SK-N-SH (cell line): ENCODE results near the gene SCN3B. TPM values are rescaled to one million over a fixed set of nuclear protein-coding genes. Genes with fewer than 3 reads are reported as not detected.

ENCODE experiments used
- CTCF ChIA-PET: fragments of 300-600, 350-600 bp; formaldehyde crosslinking; extraction: SDS; loops from one replicate; lab custom pipeline; 2021; lab: Yijun Ruan, JAX
- POLR2A ChIA-PET: fragments of 350-600 bp; sonication (Branson Sonifier 250); formaldehyde crosslinking; extraction: SDS; loops from one replicate; lab custom pipeline; 2020; ENCODE audit warnings: antibody characterized with exemption, inconsistent platforms; lab: Yijun Ruan, JAX
- DNase-seq: peaks from one replicate; pipeline ENCODE4 v3.0.0; 2012
- H2AFZ ChIP-seq: fragments of 200-600 bp; sonication (generic); 2 replicates; pipeline ENCODE4 v1.8.1; 2016; ENCODE audit warnings: antibody characterized with exemption, mild to moderate bottlenecking, low read depth
- H3F3A ChIP-seq: fragments of 200-600 bp; sonication (generic); replicated peaks from 2 replicates; pipeline ENCODE3; 2016; ENCODE audit warnings: antibody characterized with exemption, mild to moderate bottlenecking; ENCODE audit not compliant: insufficient read depth
- H3K27ac ChIP-seq, 2 experiments: fragments of 200-500 bp in 1 of 2; fragments of 200-600 bp in 1 of 2; sonication (Bioruptor generic) in 1 of 2; sonication (generic), shearing (Covaris generic) in 1 of 2; 2 replicates each; pipeline versions ENCODE4 v1.5.1 to v1.6.1; 2014 to 2016; ENCODE audit warnings: low read depth in 2 of 2, inconsistent platforms in 1 of 2, low read length in 1 of 2, mild to moderate bottlenecking in 1 of 2, mixed read lengths in 1 of 2
- H3K27me3 ChIP-seq: fragments of 200-600 bp; sonication (generic), shearing (Covaris generic); 2 replicates; pipeline ENCODE4 v1.6.1; 2016; ENCODE audit warnings: mixed run types; ENCODE audit not compliant: insufficient read depth
- H3K36me3 ChIP-seq, 2 experiments: fragments of 200-500 bp in 1 of 2; fragments of 200-600 bp in 1 of 2; sonication (Bioruptor generic) in 1 of 2; sonication (generic) in 1 of 2; replicated peaks in 1 of 2; 2 replicates each; pipeline versions ENCODE3 to v1.5.1; 2014 to 2016; ENCODE audit warnings: low read length in 1 of 2, mild to moderate bottlenecking in 1 of 2; ENCODE audit not compliant: insufficient read depth in 2 of 2, control insufficient read depth in 1 of 2
- H3K4me1 ChIP-seq, 2 experiments: fragments of 200-500 bp in 1 of 2; fragments of 200-600 bp in 1 of 2; sonication (Bioruptor generic) in 1 of 2; sonication (generic), shearing (Covaris generic) in 1 of 2; 2 replicates each; pipeline versions ENCODE4 v1.5.1 to v1.6.1; 2014 to 2016; ENCODE audit warnings: low read depth in 1 of 2, low read length in 1 of 2, mixed run types in 1 of 2; ENCODE audit not compliant: insufficient read depth in 2 of 2, control insufficient read depth in 1 of 2
- H3K4me2 ChIP-seq: fragments of 200-600 bp; sonication (generic), shearing (Covaris generic); 2 replicates; pipeline ENCODE4 v1.6.1; 2017; ENCODE audit warnings: mixed run types
- H3K4me3 ChIP-seq, 2 experiments: fragments of 200-500 bp in 1 of 2; fragments of 200-600 bp in 1 of 2; sonication (Bioruptor generic) in 1 of 2; sonication (generic), shearing (Covaris generic) in 1 of 2; 2 replicates each; pipeline versions ENCODE4 v1.5.1 to v1.8.1; 2014 to 2016; ENCODE audit warnings: low read depth in 2 of 2, inconsistent platforms in 1 of 2, low read length in 1 of 2, mild to moderate bottlenecking in 1 of 2, mixed read lengths in 1 of 2, moderate library complexity in 1 of 2
- H3K79me2 ChIP-seq: fragments of 200-600 bp; sonication (generic); 2 replicates; pipeline ENCODE4 v1.8.1; 2017; ENCODE audit warnings: mild to moderate bottlenecking; ENCODE audit not compliant: insufficient read depth
- H3K9ac ChIP-seq: fragments of 200-600 bp; sonication (generic); 2 replicates; pipeline ENCODE4 v1.6.1; 2017; ENCODE audit warnings: mixed run types
- H3K9me2 ChIP-seq: fragments of 200-600 bp; sonication (generic); 2 replicates; pipeline ENCODE4 v1.6.1; 2017; ENCODE audit warnings: mixed run types
- H3K9me3 ChIP-seq: fragments of 200-600 bp; sonication (generic); 2 replicates; pipeline ENCODE4 v1.6.1; 2017; ENCODE audit warnings: mixed run types, mild to moderate bottlenecking, moderate library complexity
- H4K20me1 ChIP-seq: fragments of 200-600 bp; sonication (generic); 2 replicates; pipeline ENCODE4 v1.6.1; 2017; ENCODE audit warnings: mild to moderate bottlenecking, mixed run types; ENCODE audit not compliant: insufficient read depth
- FOXJ3 ChIP-seq: sonication (generic); formaldehyde crosslinking; IDR thresholded peaks from 2 replicates; pipeline ENCODE4 v1.5.1; 2020; ENCODE audit warnings: mild to moderate bottlenecking, missing genetic modification reagents
- GATA2 ChIP-seq: sonication (generic); formaldehyde crosslinking; IDR thresholded peaks from 2 replicates; pipeline ENCODE4 v1.5.0; 2020; ENCODE audit warnings: mild to moderate bottlenecking, missing genetic modification reagents
- MXI1 ChIP-seq: IDR thresholded peaks from 2 replicates; pipeline ENCODE4 v1.6.1; 2012; ENCODE audit warnings: mild to moderate bottlenecking, low read depth, low read length, improper control_type of control experiment
- NFIC ChIP-seq: IDR thresholded peaks from 2 replicates; pipeline ENCODE4 v1.4.0; 2012; ENCODE audit warnings: borderline replicate concordance
- RFX5 ChIP-seq: IDR thresholded peaks from 2 replicates; pipeline ENCODE4 v1.6.1; 2012; ENCODE audit warnings: mild to moderate bottlenecking, improper control_type of control experiment, low read length
- RXRA ChIP-seq: IDR thresholded peaks from 2 replicates; pipeline ENCODE4 v1.4.0; 2012; ENCODE audit warnings: low read depth, mild to moderate bottlenecking, borderline replicate concordance
- WGBS: methylation state at CpG from one replicate; pipeline ENCODE4 v1.1.6; 2017; ENCODE audit warnings: low lambda C conversion rate; 5-methylcytosine and 5-hydroxymethylcytosine counted together
- polyA plus RNA-seq, 3 experiments: library from polyadenylated mRNA; depleted of rRNA; stranded (reverse); fragments of >200 nt; gene quantifications; 2 replicates each; pipeline ENCODE4 v1.2.3, GENCODE V29; 2012
- TF ChIP-seq, protein P1 (sequence below): fragments of 150-350 bp; IDR thresholded peaks from 2 replicates; pipeline ENCODE4 v1.6.1; 2017; ENCODE audit warnings: antibody characterized with exemption, low read length, low read depth, borderline replicate concordance
- TF ChIP-seq, protein P2 (sequence below): fragments of 200-600 bp; sonication (generic); IDR thresholded peaks from 2 replicates; pipeline ENCODE4 v1.6.1; 2017; ENCODE audit warnings: antibody characterized with exemption, mild to moderate bottlenecking, moderate library complexity
- TF ChIP-seq, protein P3 (sequence below): IDR thresholded peaks from 2 replicates; pipeline ENCODE4; 2012

SCN3B gene
- polyA plus RNA-seq, 1 of the 3 experiments (the other 2 are of a cell fraction), result 0.23 TPM

DNA sequence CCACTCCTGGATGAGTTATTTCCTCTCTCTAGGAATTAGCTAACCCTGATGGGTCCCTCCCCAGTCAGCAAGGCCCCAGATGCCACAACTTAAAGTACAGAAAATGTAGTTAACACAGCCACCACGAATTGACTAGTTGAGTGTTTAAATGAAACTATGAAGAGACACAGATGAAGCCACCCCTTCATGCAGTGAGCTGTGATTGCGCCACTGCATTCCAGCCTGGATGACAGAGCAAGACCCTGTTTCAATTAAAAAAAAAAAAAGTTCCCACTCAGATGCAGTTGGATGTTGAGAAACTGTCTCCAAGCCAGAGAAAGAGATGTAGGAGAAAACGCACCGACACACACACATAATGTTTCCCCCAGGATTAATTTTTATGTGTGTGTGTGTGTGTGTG lies 53.3 kb downstream of the SCN3B start:
- Histone ChIP-seq H3K79me2 (no peaks in the 10 kb centered on the region), H3F3A (no peaks in the 10 kb centered on the region), H3K27ac (no peak overlapping the region), H4K20me1 (no peaks in the 10 kb centered on the region), H3K4me1 (no peaks in the 10 kb centered on the region), H3K36me3 (peaks cover 9 to 19% of the 10 kb centered on the region in 2 experiments), H3K9ac (no peak overlapping the region), H3K4me2 (no peak overlapping the region), H2AFZ (no peak overlapping the region), H3K9me3 (no peaks in the 10 kb centered on the region), H3K9me2 (no peaks in the 10 kb centered on the region), H3K27me3 (no peaks in the 10 kb centered on the region), H3K4me3 (no peak overlapping the region)
- ChIA-PET CTCF (interaction anchor here (1.1 to 1.2 kb wide), 2 partner anchors 21 to 76 kb away, joined by 3 to 5 read pairs; no protein-coding TSS in a partner anchor), POLR2A (no interaction called here)
- no peak for TF ChIP-seq NFIC
- TF ChIP-seq, protein P1, sequence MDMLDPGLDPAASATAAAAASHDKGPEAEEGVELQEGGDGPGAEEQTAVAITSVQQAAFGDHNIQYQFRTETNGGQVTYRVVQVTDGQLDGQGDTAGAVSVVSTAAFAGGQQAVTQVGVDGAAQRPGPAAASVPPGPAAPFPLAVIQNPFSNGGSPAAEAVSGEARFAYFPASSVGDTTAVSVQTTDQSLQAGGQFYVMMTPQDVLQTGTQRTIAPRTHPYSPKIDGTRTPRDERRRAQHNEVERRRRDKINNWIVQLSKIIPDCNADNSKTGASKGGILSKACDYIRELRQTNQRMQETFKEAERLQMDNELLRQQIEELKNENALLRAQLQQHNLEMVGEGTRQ, result no peak
- no peak for TF ChIP-seq RXRA
- TF ChIP-seq FOXJ3 (CRISPR knock-in tag), result no peak
- TF ChIP-seq RFX5, result no peak
- no peak for TF ChIP-seq GATA2 (CRISPR knock-in tag)
- 78% methylated on average over 4 of the region's 4 CpGs for WGBS
- DNase-seq, result no peak

DNA sequence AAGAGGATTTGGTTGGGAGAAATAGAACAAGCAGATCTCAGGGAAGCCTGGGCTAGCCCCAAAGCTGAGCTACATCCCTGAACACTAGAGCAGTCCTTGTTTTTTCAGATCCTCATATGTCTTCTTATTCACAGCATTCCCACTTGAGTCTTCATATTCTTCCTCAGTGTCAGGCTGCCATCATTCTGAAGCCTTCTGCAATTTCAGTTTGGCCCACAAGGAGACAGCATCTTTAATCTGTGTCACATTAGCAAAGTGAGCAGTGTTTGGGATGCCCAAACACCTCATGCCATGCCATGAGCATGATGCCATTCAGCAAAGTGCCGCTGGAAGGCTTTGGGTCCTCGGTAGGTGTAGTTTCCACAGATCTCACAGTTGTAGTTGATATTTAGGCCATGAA lies 56.6 kb downstream of the SCN3B start:
- DNase-seq, result no peak
- TF ChIP-seq, protein P2, sequence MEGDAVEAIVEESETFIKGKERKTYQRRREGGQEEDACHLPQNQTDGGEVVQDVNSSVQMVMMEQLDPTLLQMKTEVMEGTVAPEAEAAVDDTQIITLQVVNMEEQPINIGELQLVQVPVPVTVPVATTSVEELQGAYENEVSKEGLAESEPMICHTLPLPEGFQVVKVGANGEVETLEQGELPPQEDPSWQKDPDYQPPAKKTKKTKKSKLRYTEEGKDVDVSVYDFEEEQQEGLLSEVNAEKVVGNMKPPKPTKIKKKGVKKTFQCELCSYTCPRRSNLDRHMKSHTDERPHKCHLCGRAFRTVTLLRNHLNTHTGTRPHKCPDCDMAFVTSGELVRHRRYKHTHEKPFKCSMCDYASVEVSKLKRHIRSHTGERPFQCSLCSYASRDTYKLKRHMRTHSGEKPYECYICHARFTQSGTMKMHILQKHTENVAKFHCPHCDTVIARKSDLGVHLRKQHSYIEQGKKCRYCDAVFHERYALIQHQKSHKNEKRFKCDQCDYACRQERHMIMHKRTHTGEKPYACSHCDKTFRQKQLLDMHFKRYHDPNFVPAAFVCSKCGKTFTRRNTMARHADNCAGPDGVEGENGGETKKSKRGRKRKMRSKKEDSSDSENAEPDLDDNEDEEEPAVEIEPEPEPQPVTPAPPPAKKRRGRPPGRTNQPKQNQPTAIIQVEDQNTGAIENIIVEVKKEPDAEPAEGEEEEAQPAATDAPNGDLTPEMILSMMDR, result peak; percentile 9; the same call in 1 of the 2 replicates
- no peak for TF ChIP-seq MXI1
- WGBS, result 80% methylated on average over 2 of the region's 2 CpGs
- Histone ChIP-seq H3K4me3 (no peak overlapping the region), H3K9ac (no peak overlapping the region), H3K27ac (no peak overlapping the region), H3K4me2 (no peak overlapping the region), H3K9me3 (no peaks in the 10 kb centered on the region), H3K36me3 (peaks cover 4 to 10% of the 10 kb centered on the region in 2 experiments), H3K9me2 (no peaks in the 10 kb centered on the region), H3K4me1 (no peaks in the 10 kb centered on the region), H4K20me1 (no peaks in the 10 kb centered on the region), H3F3A (no peaks in the 10 kb centered on the region), H2AFZ (no peak overlapping the region), H3K27me3 (no peaks in the 10 kb centered on the region), H3K79me2 (no peaks in the 10 kb centered on the region)
- POLR2A ChIA-PET, result no interaction called here
- CTCF ChIA-PET, result interaction anchor here (1.1 to 2.9 kb wide), 2 partner anchors 12 to 17 kb away, joined by 3 to 10 read pairs; no protein-coding TSS in a partner anchor

DNA sequence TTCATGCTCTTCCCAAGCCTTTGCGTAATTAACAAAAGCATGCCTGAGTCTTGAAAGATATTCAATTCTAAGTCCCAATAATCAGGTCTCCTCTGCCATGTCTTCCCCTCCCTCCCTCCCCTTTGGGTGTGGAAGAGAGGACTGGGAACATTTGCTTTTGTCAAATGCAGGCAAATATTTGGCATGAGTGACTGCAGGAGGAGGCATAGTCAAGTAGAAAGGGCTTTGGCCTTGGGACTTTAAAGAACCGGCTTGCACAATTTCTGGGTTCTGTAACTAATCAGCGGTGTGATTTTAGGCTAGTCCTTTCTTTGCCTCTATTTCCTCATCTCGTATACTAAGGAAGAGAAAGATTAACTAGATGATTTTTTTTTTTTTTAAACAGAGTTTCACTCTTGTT lies 59.5 kb downstream of the SCN3B start:
- Histone ChIP-seq H3K4me2 (no peak overlapping the region), H3K27me3 (no peaks in the 10 kb centered on the region), H3K36me3 (peaks cover 0 to 8% of the 10 kb centered on the region in 2 experiments), H3K9me2 (no peaks in the 10 kb centered on the region), H3F3A (peaks cover 2% of the 10 kb centered on the region), H3K9ac (no peak overlapping the region), H3K27ac (no peak overlapping the region), H4K20me1 (no peaks in the 10 kb centered on the region), H2AFZ (no peak overlapping the region), H3K4me3 (no peak overlapping the region), H3K4me1 (peaks cover 5 to 6% of the 10 kb centered on the region in 2 experiments; a peak in 3 of 4 replicates), H3K79me2 (no peaks in the 10 kb centered on the region), H3K9me3 (no peaks in the 10 kb centered on the region)
- 92% methylated on average over 4 of the region's 4 CpGs for WGBS
- TF ChIP-seq, protein P3, sequence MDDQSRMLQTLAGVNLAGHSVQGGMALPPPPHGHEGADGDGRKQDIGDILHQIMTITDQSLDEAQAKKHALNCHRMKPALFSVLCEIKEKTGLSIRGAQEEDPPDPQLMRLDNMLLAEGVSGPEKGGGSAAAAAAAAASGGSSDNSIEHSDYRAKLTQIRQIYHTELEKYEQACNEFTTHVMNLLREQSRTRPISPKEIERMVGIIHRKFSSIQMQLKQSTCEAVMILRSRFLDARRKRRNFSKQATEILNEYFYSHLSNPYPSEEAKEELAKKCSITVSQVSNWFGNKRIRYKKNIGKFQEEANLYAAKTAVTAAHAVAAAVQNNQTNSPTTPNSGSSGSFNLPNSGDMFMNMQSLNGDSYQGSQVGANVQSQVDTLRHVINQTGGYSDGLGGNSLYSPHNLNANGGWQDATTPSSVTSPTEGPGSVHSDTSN, result no peak
- ChIA-PET POLR2A (interaction anchor here (0.8 kb wide), 1 partner anchor 42 kb away, joined by 3 read pairs; no protein-coding TSS in a partner anchor), CTCF (interaction anchor here (2.9 kb wide), 1 partner anchor 14 kb away, joined by 10 read pairs; no protein-coding TSS in a partner anchor)
- DNase-seq, result no peak
